ENCODE data around the gene USHBP1.
A peak's percentile ranks its signal among the peaks of the same experiment; 100 is the strongest.

Gene USHBP1

DNA sequence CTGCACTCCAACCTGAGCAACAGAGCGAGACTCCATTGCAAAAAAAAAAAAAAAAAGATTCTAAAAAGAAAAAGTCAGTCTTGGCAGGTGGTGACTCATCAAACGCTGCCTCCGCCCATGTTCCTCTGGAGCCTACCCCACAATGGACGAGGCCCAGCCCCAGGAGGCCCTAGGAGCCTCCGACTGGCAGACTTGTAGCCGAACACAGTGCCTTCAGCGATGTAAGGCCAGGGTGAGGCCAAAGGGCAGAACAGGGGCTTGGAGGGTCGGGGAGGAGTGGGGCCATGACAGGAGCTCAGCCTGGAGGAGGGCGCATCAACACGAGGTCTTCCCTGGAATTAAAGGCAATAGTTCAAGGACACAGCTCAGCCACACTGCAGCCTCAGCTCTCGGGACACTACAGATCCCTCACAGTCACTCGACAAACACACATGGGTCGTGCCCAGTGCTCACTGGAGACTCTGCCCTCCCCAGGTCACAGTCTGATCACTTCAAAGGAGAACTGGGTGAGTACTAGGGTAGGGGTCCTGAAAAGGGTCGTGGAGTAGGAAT, 44.3 kb downstream of the USHBP1 start:
- TF ChIP-seq, protein P1, sequence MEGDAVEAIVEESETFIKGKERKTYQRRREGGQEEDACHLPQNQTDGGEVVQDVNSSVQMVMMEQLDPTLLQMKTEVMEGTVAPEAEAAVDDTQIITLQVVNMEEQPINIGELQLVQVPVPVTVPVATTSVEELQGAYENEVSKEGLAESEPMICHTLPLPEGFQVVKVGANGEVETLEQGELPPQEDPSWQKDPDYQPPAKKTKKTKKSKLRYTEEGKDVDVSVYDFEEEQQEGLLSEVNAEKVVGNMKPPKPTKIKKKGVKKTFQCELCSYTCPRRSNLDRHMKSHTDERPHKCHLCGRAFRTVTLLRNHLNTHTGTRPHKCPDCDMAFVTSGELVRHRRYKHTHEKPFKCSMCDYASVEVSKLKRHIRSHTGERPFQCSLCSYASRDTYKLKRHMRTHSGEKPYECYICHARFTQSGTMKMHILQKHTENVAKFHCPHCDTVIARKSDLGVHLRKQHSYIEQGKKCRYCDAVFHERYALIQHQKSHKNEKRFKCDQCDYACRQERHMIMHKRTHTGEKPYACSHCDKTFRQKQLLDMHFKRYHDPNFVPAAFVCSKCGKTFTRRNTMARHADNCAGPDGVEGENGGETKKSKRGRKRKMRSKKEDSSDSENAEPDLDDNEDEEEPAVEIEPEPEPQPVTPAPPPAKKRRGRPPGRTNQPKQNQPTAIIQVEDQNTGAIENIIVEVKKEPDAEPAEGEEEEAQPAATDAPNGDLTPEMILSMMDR (IDR thresholded peaks at IDR 0.05; ENCODE audit: control insufficient read depth, insufficient read depth, low read depth, low read length, missing control alignments), result no peak
- no peak overlapping the region for H3K4me3 ChIP-seq (ENCODE audit: control insufficient read depth, low read depth, low read length)
- DNase-seq (ENCODE audit: low read depth), result peak; percentile 14

DNA sequence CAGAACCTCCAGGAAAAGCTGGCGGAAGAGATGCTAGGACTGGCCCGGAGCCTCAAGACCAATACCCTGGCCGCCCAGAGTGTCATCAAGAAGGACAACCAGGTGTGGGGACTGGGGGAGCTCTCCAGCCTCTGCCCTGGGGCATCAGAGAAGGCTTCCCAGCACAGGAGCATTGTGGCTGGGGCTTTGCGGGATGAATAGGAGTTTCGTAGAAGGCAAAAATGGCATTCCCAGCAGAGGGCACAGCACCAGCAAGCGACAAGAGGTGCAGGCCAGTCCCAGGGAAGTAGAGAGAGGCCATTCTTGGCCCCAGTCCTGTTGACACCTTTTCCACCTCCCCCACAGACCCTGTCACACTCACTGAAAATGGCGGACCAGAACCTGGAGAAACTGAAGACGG, 45.3 kb downstream of the USHBP1 start:
- DNase-seq (ENCODE audit: low read depth), result no peak
- H3K4me3 ChIP-seq (ENCODE audit: control insufficient read depth, low read depth, low read length), result no peak overlapping the region
- TF ChIP-seq, protein P1 (IDR thresholded peaks at IDR 0.05; ENCODE audit: control insufficient read depth, insufficient read depth, low read depth, low read length, missing control alignments), result no peak

DNA sequence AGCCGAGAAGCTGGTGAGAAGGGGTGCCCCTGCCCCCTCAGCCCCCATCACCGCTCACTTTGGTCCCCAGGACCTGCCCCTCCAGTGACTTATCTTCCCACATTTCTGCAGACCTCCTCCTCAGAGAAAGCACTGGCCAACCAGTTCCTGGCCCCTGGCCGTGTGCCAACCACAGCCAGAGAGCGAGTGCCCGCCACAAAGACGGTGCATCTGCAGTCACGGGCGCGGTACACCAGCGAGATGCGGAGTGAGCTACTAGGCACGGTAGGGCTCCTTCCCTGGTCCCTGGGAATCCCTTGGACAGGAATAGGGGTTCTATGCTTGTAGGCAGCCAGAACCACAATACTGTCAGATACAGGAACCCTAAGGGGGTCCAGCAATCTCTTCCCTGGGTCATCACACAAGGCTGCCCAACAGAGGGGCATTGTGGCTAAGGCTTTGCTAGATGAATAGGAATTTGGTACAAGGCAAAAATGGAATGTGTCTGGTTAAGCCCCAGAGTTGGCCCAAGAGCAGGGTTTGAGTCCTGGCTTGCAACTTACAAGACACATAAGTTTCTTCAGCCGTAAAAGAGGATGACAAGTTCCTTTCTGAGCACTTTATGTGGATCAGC, 48.4 kb downstream of the USHBP1 start:
- H3K4me3 ChIP-seq (ENCODE audit: control insufficient read depth, low read depth, low read length), result peak overlapping the region; percentile 91
- no peak for DNase-seq (ENCODE audit: low read depth)
- TF ChIP-seq, protein P1 (IDR thresholded peaks at IDR 0.05; ENCODE audit: control insufficient read depth, insufficient read depth, low read depth, low read length, missing control alignments), result no peak

DNA sequence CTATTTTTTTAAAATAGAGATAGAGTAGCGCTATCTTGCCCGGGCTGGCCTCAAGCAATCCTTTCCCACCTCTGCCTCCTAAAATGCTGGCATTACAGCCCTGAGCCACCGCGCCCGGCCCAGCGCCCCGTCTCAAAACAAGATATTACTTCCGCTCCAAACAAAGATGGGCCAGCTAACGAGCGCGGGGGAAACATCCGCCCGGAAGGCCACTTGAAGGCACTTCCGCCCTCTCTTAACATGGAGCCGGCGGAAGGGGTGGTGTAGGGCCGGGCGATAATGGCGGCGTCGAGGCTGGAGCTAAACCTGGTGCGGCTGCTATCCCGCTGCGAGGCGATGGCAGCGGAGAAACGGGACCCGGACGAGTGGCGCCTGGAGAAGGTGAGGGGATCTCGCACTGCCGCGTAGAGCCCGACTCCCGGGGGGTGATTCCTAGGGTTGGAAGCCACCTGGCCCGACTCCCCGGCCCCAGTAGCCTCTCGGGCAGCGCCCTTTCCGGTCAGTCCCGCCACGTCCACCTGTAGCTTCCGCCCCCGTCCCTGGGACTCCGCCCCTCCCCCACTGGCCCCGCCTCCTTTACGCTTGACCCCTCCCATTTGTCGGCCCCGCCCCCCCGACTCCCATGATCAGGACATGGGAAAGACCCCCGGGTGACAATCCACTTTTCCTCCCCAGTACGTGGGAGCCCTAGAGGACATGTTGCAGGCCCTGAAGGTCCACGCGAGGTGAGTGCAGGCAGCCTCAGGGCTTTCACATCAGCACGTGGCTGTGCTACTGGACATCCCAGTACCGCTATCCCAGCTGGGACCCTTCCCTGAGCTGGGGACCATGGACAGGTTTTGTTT, 49.2 kb downstream of the USHBP1 start, which contains the start of gene USE1:
USE1 (plus strand) TSS at position 231 of the 845 bp plus-strand sequence; CDS start at position 280, 49 bp downstream.
- H3K4me3 ChIP-seq (ENCODE audit: control insufficient read depth, low read depth, low read length), result peak within 1 kb of the TSS; percentile 91
- TF ChIP-seq, protein P1 (IDR thresholded peaks at IDR 0.05; ENCODE audit: control insufficient read depth, insufficient read depth, low read depth, low read length, missing control alignments), result no peak
- DNase-seq (ENCODE audit: low read depth), result peak; percentile 57

DNA sequence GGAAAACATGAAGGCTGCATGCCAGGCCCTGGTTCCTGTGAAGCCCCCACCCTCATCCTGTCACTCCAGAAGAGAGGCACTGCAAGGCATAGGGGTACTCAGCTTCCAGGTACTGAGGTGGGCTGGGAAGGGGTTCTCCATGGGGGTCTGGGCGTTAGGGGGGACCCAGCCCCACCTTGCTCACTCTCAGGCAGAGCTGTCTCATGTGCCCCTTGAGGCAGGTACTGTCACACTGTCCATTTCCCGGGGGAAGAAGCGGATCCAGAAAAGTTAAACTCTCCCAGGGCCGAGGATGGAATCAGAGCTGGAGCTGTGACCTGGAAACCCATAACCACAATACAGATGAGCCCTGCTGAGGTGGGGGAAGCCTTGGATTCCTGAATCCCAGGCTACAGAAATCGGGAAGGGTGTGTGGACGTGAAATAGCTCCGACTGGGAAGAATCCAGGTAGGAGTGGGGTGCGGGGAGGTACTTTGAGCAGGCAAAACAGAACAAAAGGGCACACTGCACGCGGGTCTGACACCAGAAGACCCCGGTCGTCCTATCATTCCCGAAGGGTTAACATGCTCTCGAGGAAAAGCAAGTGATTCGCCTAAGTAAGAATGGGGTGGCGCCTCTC, 49.9 kb downstream of the USHBP1 start:
- TF ChIP-seq, protein P1 (IDR thresholded peaks at IDR 0.05; ENCODE audit: control insufficient read depth, insufficient read depth, low read depth, low read length, missing control alignments), result no peak
- peak overlapping the region; percentile 91 for H3K4me3 ChIP-seq (ENCODE audit: control insufficient read depth, low read depth, low read length)
- no peak for DNase-seq (ENCODE audit: low read depth)

DNA sequence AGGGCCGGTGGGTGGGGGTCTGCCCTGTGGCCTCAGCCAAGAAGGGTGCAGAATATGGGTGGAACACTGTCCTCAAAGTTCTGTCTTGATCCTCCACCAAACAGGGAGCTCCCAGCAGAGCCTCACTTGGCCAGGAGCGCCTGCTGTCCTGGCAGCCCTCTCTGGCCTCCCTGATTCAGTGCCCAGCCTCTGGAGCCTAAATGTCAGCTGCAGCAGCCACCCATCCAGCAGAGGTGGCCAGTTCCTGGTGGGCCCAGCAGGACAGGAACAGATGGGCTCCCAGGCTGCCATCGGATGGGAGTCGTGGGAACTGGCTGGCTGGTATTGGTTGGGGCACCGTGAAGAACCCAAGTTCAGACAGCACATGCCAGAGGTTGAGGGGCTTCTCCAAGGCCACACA, 51.2 kb downstream of the USHBP1 start:
- TF ChIP-seq, protein P1 (IDR thresholded peaks at IDR 0.05; ENCODE audit: control insufficient read depth, insufficient read depth, low read depth, low read length, missing control alignments), result no peak
- DNase-seq (ENCODE audit: low read depth), result no peak
- no peak overlapping the region for H3K4me3 ChIP-seq (ENCODE audit: control insufficient read depth, low read depth, low read length)
